Stromal cell of bone marrow (primary cell): ENCODE results near the gene DPP7.

ENCODE experiments used
- DNase-seq: peaks from one replicate; pipeline ENCODE4 v3.0.0-alpha.2; 2012; ENCODE audit warnings: low read depth

The DPP7 gene

DNA sequence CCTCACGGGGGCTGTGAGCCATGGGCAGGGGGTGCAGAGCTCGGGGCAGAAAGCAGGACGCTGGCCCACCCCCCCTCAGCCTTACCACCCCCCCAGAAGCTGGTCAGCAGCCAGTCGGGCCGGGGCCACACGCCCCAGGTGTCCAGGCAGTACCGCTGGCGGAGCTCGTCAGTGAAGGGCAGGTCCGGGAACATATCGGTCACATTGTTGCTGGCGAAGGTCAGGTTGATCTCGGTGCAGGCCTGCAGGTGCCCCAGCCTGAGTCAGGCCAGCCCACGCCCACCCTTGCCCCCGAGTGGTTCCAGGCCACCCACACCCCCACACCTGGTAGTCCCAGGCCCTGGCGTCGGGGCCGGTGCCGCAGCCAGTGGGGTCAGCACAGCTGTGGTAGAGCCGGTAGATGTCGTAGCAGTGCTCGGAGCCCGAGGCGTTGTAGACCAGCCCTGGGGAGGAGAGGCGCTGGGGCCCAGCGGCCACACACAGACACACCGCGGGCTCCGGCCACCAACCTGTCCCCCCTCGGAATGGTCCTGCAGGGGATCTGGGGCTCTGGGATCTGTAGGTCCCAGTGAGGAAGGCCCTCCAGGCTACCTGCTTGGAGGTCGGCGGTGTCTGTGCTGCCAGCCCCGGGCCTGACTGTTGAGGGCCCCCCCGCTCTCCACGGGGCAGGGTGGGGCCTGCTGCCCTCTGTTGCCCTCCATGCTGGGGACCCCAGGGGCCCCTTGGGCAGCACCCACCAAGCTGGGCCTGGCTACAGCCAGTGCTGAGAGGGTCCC, 2.6 kb downstream of the DPP7 start:
- DNase-seq: no peak

DNA sequence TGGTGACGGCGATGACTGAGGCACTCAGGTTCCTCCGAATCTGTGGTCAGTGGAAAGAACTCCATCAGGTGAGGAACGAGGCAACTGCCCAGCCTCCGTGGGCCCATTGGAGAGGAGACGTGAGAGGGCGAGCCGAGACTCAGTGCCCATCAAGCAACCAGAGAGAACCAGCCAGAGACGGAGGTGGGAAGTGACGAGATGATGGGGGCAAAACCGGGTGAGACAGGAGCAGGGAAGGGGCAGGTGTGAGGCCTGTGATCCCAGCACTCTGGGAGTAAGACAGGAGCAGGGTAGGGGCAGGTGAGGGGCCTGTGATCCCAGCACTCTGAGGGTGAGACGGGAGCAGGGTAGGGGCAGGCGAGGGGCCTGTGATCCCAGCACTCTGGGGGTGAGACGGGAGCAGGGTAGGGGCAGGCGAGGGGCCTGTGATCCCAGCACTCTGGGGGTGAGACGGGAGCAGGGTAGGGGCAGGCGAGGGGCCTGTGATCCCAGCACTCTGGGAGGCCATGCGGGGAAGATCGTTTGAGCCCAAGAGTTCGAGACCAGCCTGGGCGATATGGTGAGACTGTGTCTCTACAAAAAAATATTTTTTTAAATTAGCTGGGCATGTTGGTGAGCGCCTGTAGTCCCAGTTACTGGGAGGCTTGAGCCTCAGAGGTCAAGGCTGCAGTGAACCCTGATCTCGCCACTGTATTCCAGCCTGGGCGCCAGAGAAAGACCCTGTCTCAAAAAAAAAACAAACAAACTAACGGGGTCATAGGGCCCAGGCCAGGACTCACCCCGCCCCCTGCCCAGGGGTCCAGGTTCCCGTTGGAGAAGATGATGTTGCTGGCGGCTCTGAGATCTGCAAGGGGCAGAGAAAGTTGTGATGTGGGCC, 3.4 kb downstream of the DPP7 start:
- no peak for DNase-seq

DNA sequence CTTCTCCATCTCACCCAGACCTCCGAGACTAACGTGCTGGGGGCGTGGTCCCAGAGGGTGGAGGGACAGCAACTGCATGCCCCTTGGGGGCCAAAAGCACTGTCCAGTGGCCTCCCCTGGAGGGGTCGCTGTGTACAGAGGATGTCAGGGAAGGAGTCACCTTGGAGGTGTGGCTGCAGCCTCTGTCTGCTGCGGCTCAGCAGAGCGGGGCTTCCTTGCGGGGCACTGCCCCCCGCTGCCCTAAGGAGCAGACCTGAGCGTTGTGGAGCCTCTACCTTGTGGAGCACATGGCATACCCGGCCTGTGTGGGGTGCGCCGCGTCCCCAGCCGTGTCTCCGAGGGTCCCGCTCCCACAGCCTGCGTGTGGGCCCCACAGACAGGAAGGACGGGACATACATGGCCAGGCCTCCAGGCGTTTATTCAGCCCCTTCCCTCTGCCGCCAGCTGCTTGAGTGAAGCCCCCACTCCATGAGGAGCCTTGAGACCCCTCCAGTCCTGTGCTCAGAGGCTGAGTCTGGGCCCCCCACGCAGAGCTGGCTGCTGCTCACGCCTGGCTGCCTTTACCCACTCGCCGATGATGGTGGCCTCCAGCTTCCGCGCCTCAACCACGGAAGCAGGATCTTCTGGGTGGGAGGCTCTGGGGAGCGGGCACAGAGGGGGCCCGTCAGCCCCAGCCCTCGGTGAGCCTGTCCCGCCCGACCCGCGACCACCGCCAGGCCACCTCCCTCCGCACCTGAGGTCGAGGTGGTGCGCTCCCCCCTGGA, 4.2 kb downstream of the DPP7 start:
- DNase-seq: no peak

DNA sequence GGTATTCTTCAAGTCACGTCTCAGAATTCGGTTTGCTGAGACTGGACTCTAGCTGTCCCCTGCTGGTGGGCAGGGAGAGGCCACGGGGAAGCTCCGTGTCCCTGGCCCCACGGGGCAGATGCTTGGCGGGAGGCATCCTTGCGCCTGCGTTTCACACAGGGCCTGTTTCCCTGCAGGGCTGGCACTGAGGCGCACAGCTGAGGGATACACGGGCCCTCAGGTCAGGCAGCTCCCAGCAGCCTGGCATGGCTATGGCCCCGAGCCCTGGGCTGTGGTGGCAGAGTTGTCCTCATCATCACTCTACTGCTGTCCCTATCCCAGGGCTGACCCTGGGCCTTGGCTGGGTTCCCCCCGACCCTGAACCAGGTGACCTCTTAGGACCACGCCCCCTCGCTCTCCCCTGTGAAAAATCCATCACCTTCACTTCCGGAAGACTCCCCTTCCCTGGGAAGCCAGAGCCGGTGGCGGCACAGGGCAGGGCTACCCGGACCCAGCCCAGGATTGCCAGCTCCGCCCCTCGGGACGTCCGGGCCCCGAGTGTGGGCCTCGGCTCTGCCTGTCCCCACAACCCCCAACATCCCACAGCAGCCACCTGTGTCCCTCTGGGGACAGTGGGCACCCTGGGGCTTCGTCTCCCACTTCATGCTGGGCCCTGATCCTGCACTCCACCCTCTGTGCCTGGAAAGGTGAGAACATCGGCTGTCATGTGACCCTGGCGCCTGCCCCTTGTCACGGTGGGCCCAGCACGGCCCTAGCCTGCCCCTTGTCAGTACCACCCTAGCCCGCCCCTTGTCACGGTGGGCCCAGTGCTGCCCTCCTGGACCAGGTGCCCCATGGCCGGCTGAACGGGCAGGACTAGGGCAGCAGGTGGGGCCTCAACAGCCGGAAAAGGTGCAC, 5.0 kb downstream of the DPP7 start:
- no peak for DNase-seq

DNA sequence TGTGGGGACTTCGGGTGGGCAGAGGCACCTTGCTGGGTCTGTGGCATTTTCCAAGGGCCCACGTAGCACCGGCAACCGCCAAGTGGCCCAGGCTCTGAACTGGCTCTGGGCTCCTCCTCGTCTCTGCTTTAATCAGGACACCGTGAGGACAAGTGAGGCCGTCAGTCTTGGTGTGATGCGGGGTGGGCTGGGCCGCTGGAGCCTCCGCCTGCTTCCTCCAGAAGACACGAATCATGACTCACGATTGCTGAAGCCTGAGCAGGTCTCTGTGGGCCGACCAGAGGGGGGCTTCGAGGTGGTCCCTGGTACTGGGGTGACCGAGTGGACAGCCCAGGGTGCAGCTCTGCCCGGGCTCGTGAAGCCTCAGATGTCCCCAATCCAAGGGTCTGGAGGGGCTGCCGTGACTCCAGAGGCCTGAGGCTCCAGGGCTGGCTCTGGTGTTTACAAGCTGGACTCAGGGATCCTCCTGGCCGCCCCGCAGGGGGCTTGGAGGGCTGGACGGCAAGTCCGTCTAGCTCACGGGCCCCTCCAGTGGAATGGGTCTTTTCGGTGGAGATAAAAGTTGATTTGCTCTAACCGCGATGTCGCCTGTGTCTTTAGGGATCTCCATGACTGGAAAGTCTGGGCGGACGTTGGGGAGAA, 5.8 kb downstream of the DPP7 start:
- DNase-seq: no peak

DNA sequence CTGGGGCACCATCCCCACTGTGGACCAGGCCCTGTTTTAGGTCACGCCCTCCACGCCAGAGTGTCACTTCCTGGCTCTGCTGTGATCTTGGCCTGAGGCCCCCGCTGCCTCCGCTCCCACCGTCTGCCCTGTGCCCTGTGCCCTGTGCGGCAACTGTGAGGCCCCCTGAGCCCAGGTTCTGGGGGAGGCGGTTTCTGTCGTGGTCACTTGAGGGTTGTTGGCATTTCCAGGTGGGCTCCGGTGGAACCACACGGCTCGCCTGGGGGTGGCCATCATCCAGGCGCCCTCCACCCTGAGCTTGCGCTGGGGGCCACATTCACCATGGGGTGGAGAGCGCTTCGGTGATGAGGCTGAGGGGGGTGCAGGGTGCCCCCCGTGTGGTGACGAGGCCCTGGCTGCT, 6.6 kb downstream of the DPP7 start:
- DNase-seq: no peak

DNA sequence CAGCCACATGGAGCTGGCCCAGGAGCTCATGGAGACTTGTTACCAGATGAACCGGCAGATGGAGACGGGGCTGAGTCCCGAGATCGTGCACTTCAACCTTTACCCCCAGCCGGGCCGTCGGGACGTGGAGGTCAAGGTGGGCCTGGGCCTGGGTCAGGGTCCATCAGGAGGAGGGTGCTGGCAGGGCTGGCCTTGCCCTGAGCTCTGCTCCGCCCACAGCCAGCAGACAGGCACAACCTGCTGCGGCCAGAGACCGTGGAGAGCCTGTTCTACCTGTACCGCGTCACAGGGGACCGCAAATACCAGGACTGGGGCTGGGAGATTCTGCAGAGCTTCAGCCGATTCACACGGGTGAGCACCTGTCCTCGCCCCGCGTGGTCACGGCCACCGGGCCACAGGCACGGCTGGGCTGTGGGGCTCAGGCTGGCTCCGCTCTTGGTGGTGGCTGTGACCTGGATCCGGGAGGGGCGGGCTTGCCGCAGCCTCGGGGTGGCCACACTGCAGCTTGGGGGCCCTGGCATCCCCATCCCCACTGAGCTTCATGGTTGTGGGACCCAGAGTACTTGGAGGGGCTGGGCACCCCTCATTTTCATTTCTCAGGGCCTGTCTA, 7.1 kb downstream of the DPP7 start:
- no peak for DNase-seq

DNA sequence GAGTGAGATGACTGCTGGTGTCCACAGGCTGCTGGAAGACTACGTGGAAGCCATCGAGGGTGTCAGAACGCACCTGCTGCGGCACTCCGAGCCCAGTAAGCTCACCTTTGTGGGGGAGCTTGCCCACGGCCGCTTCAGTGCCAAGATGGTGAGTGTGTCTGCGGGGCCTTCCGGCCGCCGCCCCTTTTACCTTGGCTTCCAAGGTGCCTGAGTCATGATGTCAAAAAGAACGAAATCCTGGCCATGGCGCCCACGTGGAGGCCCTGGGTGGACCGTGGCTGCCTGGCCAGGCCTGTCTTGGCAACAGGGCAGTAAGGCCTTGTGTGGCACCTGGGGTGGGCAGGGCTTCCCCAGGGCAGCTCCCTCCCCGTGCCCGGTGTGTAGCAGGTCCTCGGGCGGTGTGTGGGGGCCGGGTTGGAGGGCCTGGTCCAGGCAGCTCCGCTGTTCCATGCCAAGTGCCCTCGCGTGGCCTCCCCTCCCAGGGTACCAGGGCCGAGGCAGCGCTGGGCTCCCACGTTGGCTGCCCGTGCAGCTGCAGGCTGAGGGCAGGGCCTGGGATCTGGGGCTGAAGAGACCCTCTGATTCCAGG, 7.8 kb downstream of the DPP7 start:
- no peak for DNase-seq

DNA sequence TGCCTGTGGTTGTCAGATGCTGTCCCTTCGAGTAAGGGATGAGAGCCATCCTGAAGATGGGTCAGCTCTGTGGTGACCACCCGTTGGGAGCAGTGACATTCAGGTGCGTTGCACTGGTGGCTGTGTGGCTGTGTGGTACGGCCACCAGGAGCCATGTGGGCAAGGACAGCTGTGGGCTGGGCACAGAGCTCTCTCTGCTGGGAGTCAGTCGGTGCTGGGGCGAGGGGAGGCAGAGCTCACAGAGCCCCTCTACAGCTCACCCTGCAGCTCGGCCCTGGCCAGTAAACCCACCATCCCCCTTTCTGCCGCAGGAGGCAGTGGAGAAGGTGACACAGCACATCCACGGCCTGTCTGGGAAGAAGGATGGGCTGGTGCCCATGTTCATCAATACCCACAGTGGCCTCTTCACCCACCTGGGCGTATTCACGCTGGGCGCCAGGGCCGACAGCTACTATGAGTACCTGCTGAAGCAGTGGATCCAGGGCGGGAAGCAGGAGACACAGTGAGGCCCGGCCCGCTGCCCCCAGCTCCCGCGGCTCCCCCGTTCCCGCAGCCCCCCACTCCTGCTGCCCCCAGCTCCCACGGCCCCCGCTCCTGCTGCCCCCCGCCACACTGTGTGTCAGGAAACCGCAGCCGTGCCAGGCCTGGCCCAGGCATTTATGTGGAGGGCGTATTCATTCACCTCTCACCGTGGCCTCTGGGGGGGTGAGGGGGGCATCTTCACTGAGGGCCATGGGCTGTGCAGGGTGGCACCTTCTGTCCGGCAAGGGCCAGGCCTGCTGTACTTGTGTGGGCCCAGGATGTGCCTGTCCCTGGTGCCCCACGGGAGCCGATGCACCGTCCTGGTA, 8.5 kb downstream of the DPP7 start:
- DNase-seq: no peak

DNA sequence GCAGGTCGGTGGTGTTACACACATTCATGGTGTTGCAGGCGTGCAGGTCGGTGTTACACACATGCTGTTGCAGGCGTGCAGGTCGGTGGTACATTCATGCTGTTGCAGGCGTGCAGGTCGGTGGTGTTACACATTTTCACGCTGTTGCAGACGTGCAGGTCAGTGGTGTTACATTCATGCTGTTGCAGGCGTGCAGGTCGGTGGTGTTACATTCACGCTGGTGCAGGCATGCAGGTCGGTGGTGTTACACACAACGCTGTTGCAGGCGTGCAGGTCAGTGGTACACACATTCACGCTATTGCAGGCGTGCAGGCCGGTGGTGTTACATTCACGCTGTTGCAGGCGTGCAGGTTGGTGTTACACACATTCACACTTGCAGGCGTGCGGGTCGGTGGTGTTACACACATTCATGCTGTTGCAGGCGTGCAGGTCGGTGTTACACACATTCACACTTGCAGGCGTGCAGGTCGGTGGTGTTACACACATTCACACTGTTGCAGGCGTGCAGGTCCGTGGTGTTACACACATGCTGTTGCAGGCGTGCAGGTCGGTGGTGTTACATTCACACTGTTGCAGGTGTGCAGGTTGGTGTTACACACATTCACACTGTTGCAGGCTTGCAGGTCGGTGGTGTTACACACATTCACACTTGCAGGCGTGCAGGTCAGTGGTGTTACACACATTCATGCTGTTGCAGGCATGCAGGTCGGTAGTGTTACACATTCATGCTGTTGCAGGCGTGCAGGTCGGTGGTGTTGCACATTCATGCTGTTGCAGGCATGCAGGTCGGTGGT, 11.1 kb downstream of the DPP7 start:
- no peak for DNase-seq

DNA sequence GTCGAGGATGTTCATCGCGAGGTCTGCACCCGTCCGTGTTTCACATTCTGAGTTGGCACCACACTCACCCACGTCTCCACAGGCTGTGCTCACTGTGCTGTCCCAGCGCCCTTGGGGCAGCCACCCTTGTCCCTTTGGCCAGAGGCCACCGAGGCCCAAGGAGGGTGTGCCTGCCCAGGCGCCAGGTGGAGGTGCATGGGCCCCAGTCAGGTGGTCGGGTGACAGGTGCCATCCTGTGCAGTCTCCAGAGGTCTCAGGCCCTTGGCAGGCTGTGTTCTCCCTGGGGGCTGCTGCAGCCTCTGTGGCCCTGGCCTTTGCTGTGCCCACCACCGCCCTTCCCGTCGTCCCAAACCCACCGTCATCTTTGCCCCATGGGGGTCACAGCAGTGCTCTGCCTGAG, 15.3 kb downstream of the DPP7 start:
- DNase-seq: no peak

DNA sequence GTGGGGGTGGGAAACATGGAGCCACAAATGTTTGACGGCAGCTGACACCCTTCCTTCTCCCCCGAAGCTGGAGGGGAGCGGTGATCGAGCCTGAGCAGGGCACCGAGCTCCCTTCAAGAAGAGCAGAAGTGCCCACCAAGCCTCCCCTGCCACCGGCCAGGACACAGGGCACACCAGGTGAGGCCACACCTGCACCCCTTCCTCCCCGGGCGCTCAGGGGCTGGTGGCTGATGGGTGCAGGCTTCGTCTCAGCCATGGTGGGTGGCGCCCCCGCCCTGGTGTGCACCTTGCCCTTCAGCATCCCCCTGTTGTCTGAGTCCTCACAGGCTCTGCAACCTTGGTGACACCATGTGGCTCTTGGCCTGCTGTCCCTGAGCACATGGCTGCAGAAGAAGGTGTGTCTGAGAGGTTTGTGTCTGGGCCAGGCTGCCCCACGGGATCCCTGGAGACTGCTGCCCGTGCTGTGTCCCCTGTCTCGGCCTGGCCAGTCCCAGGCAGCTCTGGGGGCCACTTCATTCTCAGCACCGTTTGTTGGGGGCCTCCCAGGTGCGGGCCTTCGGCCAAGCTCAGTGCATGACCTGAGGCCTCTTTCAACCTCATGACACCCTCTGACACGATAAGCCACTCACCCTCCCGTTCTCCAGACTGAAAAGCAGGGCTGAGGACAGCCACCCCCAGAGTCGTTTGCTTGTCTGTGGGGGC, 16.6 kb downstream of the DPP7 start:
- DNase-seq: no peak

DNA sequence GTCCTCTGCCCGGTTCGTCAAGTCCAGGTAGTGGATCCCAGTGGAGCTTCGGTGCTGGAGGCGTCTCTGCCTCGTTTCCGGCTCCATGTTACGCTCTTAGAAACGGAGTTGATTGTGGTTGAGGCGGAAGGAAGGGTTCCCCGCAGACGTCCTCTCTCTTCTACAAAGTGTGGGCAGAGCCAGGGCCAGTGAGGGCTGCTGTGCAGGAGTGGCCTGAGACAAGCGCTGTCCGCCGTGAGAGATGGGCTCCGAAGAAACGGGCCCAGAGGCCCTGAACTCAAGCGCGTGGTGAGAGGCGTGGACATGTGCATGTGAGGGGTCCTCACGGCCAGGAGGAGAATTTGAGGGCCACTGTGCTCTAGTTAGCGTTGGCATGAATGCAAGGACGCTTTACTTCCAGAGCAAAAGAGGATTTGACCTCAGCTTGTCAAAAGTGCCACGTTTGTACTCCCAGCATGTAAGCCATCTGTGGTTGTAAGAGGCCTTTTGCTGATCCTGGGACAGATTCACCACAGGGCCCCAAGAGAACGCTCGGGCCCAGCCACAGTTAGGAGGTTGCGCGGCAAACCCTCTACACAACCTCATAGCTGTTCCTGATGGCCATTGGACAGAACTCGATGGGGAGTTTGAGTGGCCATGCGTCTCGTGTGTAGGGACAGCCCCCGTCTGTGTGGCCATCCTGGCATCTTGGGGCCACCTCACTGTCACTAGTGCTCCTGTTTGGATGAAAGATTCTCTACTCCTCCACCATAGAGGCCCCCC, 17.6 kb downstream of the DPP7 start:
- no peak for DNase-seq

DNA sequence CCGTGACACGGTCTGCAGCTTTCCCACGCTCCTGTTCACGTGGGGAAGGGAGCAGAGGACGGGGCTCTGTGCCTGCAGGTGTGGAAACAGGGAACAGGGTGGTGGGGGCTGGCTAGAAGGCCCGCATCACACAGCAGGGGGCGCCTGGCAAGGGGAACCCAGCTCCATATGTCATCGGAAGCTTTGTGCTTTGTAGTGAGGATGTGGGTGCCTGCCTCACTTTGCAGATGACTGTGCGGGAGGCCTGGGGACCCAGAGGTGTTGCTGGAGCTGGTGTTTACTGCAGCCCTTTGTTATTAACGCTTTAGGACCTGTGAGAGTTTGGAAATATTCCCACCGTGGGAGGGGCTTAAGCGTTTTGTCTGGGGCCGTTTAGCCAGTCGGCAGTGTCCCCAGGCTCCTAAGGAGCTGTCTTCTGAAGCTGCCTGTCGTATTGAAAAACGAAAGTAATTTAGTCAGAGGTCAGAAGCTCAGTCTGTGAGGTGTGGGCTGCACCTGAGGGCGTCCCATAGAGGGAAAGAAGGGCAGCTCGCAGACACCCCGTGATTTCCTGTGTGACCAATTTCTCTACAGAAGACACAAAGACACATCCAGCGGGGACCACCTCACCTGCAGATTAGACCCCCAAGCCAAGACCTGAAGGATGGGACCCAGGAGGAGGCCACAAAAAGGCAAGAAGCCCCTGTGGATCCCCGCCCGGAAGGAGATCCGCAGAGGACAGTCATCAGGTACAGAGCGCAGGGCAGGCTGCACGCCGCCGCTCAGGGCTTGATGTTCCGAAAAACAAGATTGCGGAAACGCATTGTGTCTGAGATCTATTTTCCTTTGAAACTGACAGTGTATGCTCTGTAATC, 18.6 kb downstream of the DPP7 start:
- no peak for DNase-seq

DNA sequence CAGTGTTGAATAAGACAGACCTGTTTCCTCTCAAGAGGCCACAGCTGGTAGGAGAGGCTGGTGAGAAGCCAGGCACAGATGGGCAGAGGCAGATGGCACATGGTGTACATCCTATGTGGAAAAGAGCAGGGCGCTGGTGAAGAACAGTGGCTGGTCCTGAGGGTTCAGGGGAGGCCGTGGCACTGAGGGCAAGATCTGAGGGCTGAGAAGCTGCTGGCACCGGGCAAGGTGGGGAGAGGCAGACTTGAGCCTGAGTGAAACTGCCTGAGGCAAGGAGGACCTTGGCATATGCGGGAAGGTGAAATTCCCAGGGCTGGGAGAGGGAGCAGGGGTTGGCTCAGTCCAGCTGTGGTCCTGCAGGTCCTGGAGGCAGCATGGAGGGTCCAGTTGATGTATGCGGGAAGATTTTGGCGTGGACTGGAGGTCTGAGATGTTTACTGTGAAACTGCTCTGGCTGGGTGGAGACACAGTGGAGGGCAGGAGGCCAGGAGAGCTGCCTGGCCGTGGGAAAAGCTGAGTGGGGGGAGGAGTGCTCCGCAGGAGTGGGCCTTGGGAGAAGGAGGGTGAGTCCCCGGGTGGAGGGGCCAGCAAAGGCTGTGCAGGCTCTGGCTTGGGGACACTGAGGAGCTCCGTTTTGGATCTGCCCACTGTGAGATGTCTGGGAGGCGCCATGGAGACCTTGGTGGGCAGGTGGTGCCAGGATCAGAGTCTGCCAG, 25.1 kb downstream of the DPP7 start:
- no peak for DNase-seq

DNA sequence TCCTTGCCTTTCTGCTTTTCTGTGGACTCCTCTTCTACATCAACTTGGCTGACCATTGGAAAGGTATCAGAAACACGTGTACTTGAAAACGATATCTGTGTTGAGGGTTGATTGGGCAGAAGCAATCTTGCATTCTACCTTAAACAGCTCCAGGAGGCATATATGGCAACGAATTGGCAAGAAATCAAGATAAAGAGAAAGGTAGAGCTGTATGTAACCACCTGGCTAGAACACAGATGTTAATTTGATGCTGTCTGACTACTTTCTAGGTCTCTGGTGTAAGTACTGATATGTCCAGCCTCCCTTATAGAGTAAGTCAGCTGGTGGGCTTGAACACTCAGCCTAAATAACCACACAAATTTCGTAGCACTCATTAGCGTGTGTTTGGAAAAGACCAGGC, 26.4 kb downstream of the DPP7 start:
- DNase-seq: no peak
